Glomerular endothelial cell (primary cell): ENCODE data around the gene NAT16. TPM values are rescaled to one million over a fixed set of nuclear protein-coding genes. Genes with fewer than 3 reads are reported as not detected.

ENCODE experiments used
- DNase-seq: peaks from one replicate; pipeline ENCODE4 v3.0.0-alpha.2; 2011; ENCODE audit warnings: low read depth, low spot score; ENCODE audit errors: extremely low read depth
- total RNA-seq: library from RNA; depleted of rRNA; stranded (reverse); fragments of >200 nt; gene quantifications from 2 replicates; pipeline ENCODE4 v1.2.3, GENCODE V29; 2015

The NAT16 gene
- total RNA-seq, 1 donor from 2014 or later, result not detected

DNA sequence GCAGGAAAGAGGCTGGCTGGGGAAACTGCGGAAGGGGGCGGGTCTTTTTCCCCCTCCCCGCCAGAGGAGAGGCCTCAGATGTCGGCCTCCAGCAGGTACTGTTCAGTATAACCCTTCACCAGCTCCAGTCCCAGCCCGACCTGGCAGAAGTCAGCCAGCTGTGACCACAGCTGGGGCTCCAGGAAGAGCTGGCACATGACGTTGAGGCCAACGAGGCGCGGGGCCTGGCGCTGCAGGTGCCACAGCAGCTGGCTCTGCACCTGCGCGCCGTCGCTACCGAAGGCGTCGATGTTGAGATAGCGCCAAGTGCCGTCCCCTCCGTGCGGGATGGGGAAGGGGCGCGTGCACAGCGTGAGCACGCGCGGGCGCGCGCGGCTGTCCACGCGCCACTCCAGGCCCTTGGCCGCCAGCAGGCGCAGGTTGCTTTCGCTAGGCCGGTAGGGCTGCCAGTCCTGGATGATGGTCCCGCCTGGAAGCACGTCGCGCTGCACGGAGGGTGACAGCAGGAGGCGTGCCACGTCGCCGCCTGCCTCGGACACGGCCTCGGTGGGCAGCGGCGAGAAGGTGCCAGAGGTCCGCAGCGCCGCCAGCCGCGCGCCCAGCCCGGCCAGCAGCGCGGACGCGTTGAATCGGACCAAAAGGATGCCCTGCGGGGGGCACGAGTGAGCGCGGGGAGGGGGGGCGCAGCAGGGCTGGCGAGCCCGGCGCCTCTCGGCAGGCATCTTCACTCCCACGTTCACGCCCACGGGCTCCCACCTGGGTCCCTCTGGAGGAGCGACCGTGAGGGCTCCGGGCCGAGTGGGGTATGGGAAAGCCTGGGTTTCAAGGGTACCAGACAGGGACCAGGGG is 7.9 kb downstream of the NAT16 start:
- no peak for DNase-seq

DNA sequence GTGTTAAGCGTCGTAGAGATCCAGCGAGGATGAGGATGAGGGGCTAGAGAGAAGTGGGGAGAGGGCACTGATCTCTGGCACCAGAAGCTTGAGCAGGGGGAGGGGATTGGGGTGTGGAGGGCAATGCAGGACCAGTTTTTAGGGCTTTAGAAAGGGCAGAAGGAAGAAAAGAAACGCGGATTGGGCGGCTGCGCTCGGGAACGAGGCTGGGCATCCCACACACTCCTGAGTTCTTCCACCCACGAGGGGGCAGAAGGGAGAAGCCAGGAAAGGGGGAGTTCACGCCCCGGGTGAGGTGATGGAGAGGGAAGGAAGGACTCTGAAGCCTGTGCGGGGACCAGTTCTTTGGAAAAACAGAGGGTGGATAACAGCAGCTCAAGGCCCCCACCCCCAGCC is 8.7 kb downstream of the NAT16 start:
- DNase-seq, result no peak

DNA sequence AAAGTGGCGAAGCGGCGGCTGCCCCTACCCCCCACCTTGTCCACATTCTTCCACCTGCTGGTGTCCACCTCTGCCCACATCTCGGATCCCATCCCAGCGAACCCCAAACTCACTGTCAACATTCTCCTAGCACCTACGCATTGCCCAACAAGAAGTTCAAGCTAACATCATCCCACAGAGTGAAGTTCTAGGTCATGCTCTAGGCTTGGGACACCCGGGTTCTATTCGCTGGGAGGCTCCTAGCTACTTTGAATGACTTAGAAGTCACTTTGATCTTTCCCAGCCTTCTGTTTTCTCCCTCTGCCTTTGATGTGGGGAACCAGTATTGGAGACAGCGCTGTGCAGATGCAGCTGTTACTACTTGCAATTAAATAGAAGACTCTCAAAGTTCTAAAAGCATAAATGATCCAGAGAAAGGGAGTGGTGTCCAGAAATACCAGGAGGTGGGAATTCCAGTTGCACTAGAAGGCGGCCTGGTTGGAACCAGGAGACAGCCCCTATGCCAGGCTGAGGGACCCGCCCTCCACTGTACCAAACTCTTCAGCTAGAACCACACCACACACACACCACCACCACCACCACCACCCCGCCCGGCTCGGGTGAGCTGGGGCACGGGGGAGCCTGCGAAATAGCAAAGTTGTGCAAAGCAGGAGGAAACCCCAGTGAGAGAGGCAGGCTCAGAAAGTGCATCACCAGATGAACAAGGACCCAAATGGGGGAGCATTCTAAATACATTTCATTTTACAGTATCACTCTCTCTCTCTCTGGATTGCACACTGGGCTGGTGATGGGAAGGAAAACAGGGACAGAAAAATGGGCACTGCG is 9.3 kb downstream of the NAT16 start:
- no peak for DNase-seq

DNA sequence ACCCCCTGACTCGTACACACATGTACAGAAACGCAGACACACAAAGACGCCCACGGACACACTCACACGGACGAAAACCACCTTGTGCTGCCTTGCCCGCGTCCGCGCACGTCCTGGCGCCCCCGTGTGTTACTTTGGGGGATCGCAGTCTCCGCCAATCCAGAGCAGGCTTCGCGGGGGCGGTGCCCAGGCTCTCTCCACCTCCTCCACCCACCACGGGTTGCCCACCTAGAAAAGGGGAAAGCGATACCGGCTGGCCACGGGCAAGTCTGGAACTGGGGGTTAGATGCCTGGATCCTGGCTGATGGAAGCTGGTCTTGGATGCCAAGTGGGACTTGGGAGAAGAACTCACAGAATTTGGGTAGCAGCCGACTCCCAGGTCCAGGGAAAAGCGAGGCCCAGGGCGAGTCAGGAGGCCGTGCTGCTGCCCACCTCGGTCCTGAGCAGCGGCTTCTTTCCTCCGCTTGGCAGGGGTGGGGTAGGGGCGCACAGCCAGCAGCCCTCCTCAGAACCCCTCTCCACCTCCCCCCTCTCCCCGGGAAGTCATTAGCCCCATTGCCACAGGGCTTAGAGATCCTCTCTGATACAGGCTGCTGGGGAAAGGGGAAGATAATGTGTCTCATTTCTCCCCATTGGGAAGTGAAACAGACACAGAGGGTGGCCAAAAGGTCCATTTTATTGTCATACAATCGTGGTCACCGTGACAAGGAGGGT is 10.1 kb downstream of the NAT16 start:
- no peak for DNase-seq

DNA sequence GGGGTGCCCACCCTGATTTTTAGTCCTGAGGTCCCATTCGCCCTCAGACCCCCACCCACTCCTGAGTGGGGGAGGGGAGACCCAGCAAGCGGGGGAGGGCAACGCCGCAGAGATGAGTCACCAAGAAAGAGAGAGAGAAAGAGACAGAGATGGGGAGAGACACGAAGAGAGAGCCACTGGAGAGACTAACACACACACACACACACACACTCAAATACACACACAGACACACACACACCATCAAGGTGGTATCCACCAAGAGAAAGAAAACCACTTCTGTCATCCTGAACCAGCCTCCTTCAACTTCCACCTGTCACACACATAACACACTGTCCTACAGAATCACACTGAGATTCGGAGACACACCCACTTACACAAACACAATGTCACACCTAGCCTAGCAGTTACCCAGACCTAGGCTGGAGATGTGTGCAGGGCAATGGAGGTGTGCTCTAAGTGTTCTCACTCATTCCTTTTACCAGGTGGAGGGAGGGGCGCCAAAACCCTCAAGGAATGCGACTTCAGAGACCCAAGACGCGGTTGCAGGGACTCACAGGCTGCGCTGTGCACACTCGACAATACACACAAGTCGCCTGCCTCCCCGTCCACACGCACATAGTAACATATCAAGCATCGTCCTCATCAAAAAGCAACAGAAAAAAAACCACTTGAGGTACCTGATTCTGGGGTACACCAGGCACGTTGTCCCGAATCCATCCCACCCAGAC is 10.8 kb downstream of the NAT16 start:
- DNase-seq, result no peak

DNA sequence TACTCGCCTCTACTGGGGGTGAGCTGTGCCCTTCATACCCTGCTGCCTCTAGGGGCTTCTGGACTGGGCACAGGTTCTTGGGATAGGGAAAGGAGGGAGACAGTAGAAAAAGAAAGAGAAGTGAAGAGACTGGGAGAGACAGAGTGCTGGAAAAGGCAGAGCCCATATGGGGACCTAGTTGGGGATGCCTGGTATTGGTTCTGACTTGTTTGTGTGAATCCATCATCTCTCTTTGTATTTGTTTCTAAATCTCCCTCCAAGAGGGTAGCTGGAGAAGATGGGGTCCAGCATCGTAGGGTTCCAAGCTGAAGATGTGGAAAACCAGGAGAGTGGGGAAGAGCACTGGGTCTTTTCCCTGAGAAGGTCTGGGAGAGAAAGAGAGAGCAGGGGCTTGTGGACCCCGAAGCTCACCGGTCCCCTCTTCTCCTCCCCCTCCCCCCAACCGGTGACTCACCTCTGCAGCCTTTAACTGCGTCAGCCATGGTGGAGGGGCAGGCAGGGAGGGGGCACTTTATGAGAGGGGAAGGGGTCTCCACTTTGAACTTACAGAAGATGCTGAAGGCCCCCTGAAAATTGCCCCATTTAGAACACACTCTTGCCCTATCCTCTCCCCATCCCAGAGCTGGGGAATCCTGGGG is 11.6 kb downstream of the NAT16 start:
- DNase-seq, result no peak

DNA sequence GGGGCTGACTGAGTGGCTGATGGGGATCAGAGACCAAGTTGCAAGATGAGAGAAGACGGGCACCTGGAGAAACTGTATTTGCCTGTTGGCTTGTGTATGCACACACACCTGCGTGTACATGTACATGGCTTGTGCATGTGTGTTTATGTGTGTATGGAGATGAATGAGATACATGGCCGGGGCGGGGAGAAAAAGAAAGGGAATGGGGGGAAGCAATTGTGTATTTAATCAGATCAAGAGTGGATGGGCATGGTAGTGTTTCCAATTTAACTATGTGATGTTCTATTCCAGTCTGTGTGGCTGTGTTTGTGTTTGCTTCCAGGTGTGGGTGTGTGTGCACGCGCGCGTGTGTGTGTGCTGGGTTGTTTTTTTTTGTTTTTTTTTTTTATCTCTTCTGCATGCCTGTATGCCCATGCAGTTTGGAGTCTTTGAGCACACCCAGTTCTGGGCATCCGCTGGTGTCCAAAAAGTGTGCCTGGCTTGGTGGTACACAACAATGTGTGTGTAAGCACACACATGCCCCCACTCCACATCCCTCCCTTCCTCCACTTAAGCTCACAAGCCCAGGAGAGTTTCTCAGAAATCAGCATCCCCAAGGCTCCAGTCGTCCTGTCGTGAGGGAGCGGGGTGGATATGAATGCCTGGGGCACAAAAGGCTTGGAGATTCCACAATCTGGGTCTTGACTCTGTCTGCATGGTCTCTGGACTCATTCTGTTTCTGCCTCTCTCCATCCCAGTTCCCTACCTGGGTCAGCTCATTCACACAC is 12.3 kb downstream of the NAT16 start:
- no peak for DNase-seq

DNA sequence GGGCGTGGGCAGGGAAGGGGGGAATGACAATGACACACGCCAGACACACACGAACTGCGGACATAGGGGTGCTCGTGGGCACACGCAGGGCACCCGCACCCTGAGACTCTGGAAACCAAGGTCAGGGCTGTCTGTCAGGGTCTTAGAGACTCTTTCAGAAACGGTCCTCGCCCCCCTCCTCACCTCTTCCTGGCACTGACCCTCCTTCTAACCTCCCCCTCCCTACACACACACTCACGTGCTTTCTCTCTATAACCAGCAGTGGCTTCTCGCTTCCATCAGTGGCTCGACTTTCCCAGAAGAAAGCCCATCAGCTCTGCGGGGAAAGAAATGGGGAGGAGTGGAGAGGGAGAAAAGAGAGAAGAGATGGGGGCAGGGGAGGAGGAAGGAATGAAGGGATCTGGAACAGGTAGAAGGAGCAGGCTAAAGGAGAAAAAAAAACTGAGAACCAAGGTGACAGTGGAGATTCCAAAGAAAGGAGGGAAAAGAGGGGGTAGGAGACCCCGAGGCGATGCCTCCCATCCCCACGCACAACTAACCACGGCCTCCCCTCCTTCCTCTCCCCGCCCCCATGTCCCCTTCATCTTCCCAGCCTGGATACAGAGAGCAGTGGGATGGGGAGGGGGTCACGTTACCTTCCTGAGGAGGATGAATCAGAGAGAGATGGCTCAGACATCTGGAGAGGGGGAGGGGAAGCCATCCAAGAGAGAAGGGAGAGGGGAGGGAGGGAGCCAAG is 13.0 kb downstream of the NAT16 start:
- DNase-seq, result no peak

DNA sequence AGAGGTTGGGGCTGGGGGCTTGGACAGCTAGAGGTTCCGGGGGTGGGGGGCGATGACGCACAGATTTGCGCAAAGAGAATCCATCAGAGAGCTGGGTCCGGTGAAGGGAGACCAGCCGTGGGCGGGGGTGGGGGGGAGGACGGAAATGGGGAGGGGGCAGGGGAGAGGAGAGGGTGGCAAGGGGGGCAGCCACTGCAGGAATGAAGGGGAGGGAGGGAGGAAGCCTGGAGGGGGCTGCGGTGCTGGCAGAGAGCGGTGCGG is 13.5 kb downstream of the NAT16 start:
- no peak for DNase-seq

DNA sequence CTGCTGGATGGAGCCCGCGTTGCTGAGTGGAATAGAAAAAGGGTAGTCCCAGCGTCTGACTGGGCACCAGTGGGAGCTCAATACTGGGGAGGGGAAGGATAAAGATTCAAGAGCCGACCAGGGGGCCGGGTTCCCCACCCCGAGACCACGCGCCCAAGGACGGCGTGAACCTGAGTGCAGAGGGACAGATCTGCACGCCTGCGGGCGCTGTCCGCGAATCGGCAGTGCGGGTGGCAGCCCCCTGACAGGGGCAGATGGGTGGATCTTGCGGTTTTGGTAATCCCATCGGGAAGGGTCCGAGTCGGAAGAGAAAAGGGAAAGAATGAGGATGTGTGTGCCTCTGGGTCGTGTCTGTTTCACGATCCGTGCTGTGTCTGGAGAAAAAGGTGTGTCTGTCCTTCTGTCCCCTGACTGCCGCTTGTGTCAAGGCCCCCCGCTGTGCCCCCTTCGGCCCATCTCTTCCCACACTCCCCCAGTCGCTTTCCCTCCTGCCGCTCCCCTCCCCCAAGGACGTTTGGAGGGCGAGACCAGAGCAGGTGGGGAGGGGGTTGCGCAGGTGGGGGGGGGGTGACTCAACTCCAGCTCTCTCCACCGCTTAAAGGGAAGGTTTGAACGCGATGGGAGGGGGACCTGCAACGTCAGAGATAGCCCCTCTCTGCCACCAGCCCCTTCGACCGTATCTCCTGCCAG is 14.0 kb downstream of the NAT16 start:
- DNase-seq, result no peak

DNA sequence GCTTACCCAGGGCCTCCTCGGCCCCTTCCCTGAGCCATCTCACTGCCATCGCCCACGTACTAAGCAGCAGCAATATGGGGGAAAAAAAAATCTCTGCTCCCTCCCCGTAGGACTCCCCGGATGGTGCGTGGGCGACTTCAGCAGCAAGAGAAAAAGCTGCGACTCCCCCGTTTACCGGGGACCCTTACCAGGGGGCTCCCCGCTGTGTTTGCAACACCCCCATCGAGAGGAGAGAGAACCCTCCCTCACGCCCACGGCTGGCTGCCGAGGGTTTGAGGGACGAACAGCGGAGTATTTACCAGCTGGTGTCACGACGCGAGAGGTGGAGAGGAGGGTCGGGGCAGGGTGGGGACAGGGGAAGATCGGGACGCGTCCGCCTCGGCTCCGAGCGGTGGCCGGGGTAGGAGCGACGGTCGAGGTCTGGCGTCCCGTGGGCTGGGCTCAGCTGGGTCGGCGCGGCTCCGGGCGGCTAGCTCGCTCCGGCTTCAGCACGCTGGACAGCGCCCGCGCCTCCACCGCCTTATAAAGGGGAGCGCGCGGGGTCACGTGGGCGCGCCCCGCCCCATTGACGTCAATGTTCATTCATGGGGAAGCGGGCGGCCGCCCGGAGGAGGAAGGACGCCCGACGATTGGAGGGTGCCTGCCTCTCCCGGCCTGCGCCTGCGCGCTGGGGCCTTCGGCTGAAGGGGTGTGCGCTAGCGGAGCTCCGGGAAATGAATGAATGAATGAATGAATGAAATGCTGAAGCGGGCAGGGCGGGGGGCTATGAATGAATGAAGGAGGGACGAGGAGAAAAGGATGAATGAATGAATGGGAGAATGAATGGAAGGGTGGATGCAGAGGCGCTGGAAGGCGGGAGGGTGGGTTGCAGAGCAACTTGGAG is 14.8 kb downstream of the NAT16 start, which contains the start of gene VGF:
TSS of gene VGF (minus strand) at position 495 of the 883 bp plus-strand sequence. CDS start 726 bp downstream, outside the sequence.
- no peak for DNase-seq

DNA sequence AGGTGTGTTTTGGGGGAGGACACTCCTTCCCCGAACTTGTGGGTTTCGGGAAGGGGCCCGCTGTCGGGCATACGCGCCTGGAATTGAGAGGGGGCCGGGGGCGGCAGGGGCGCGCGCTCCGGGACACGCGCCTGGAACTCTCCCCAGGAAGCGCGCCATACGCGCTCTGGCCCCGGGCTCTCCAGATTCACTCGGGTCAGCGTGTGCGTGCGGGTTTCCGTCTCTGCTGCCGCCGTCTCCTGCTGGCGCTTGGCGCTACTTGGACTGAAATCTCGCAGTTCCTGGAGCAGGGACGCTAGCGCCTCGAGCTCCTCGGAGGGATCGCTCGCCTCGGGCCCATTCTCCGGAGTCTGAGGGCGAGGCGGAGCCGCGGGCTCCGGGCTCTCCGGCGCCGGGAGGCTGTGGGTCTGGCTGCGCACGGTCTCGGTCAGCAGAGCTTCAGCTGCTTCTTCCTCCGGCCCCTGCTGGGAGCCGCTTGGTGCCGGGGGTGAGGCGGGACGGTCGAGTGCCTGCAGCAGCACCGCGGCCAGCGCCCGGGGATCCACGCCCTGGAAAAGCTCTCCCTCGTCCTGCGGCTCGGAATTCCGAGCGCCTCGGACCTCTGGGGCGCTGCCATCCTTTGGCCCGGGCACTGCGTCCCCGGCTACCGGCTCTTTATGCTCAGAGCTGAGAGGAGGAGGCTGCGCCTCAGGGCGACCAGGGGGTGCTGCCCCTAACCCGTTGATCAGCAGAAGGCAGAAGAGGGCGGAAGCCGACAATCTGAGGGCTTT is 15.8 kb downstream of the NAT16 start:
- no peak for DNase-seq

DNA sequence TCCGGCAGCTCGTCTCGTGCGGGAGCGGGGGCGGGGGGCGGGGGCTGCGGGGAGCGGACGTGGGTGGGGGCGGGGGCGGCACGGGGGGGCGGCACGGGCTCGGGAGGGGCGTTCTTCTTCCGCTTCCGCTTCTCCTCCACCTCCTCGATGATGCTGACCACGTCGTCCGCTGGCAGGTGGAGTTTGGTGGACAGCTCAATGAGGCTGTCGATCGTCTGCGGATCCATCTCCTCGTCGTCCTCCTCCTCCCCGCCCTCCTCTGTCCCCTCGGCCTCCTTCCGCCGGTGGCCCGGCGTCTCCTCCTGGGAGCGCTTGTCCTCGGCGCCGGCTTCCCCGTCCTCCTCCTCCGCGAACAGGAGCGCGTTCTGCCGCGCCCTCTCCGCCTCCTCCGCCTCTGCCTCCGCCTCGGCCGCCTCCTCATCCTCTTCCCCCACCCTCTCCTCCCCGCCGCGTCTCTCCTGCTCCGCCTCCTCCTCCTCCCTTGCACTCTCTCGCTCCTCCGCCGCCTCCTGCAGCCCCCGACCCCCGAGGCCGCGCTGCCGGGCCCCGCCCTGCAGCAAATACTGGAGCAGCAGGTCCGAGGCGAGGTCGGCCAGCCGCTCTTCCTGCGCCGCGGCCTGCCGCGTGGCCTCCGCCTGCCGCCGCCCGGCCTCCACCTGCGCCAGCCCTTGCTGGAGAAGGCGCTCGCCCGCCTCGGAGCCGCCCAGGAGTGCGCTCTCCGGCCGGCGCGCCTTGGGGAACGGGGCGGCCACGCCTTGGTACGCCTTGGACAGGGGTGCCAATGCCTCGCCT is 16.6 kb downstream of the NAT16 start:
- DNase-seq, result no peak

DNA sequence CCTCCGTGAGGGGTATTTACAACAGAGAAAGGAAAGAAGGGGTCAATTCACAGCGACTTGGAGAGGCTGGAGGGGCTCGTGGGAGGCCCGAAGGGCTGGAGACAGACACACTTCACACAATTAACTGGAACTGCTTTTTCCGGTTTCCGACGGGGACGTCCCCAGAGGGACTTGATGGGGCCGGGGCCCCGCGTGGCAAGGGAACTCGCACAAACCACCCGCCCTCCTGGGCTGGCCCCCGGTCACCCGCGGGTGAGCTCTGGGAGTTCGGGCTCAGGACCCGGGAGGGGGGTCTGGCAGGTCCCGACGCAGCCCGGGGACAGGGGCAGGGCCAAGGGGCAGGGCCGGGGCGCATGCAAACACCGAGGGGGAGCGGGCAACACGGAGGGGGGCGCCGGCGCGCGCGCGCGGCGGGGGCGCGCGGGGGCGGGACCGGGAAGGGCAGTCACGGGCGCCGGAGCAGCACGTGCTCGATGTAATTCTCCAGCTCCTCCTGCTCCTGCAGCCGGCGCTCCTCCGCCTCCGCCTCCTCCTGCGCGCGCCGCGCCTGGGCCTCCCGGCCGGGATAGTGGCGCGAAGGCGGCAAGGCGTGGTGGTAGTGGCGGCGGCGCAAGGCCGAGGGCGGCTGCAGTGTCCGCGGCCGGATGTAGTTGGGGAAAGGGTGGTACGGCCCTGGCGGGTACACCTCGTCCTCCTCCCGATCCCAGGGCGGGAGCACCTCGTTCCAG is 17.4 kb downstream of the NAT16 start:
- no peak for DNase-seq
